H9 (cell line): ENCODE measurements around the gene LEF1. TPM values are rescaled to one million over a fixed set of nuclear protein-coding genes. Genes with fewer than 3 reads are reported as not detected.

Experiments
- DNase-seq: peaks from one replicate; pipeline ENCODE4 v3.0.0-alpha.2; 2017
- H2AFZ ChIP-seq: one replicate; pipeline ENCODE4 v1.6.1; 2013; ENCODE audit warnings: mild to moderate bottlenecking, low read length, control low read depth, moderate library complexity
- H2AK5ac ChIP-seq: 2 replicates; pipeline ENCODE4 v1.6.1; 2013; ENCODE audit warnings: low read length, control low read depth, mixed read lengths; ENCODE audit not compliant: insufficient read length
- H2BK120ac ChIP-seq: one replicate; pipeline ENCODE4 v1.6.1; 2013; ENCODE audit warnings: low read depth, mild to moderate bottlenecking, low read length, control low read depth, inconsistent platforms; ENCODE audit not compliant: poor library complexity, severe bottlenecking
- H2BK12ac ChIP-seq: 2 replicates; pipeline ENCODE4 v1.6.1; 2013; ENCODE audit warnings: low read length, control low read depth, mixed read lengths, low read depth; ENCODE audit not compliant: insufficient read length
- H2BK15ac ChIP-seq: 2 replicates; pipeline ENCODE4 v1.6.1; 2013; ENCODE audit warnings: low read depth, low read length, control low read depth
- H2BK20ac ChIP-seq: one replicate; pipeline ENCODE4 v1.6.1; 2013; ENCODE audit warnings: low read depth, mild to moderate bottlenecking, low read length, control low read depth, inconsistent platforms; ENCODE audit not compliant: poor library complexity, severe bottlenecking
- H2BK5ac ChIP-seq: 2 replicates; pipeline ENCODE4 v1.6.1; 2013; ENCODE audit warnings: low read length, control low read depth, mixed read lengths; ENCODE audit not compliant: insufficient read length
- H3K14ac ChIP-seq: 2 replicates; pipeline ENCODE4 v1.6.1; 2013; ENCODE audit warnings: low read length, control low read depth; ENCODE audit not compliant: insufficient read depth
- H3K18ac ChIP-seq: 2 replicates; pipeline ENCODE4 v1.6.1; 2013; ENCODE audit warnings: low read depth, mild to moderate bottlenecking, mixed read lengths, low read length, control low read depth; ENCODE audit not compliant: insufficient read length
- H3K23ac ChIP-seq: 2 replicates; pipeline ENCODE4 v1.6.1; 2013; ENCODE audit warnings: low read length, control low read depth, mixed read lengths, low read depth; ENCODE audit not compliant: insufficient read length
- H3K23me2 ChIP-seq: 2 replicates; pipeline ENCODE4 v1.6.1; 2013; ENCODE audit warnings: low read depth, mild to moderate bottlenecking, mixed read lengths, low read length, control low read depth; ENCODE audit not compliant: insufficient read length, poor library complexity, severe bottlenecking
- H3K27ac ChIP-seq: 2 replicates; pipeline ENCODE4 v1.5.1; 2013; ENCODE audit warnings: low read length, control low read depth, mixed read lengths, low read depth; ENCODE audit not compliant: insufficient read length
- H3K27me3 ChIP-seq: 2 replicates; pipeline ENCODE4 v1.6.1; 2013; ENCODE audit warnings: low read length, control low read depth, inconsistent platforms; ENCODE audit not compliant: insufficient read depth
- H3K4ac ChIP-seq: 2 replicates; pipeline ENCODE4 v1.6.1; 2013; ENCODE audit warnings: low read depth, mild to moderate bottlenecking, control low read depth, inconsistent platforms, low read length, moderate library complexity
- H3K4me1 ChIP-seq: 2 replicates; pipeline ENCODE4 v1.6.1; 2013; ENCODE audit warnings: low read length, control low read depth, inconsistent platforms; ENCODE audit not compliant: insufficient read depth
- H3K4me2 ChIP-seq: 2 replicates; pipeline ENCODE4 v1.6.1; 2013; ENCODE audit warnings: low read length, control low read depth, mixed read lengths; ENCODE audit not compliant: insufficient read length, insufficient read depth
- H3K56ac ChIP-seq: 2 replicates; pipeline ENCODE4 v1.6.1; 2013; ENCODE audit warnings: low read depth, mild to moderate bottlenecking, mixed read lengths, low read length, control low read depth; ENCODE audit not compliant: insufficient read length
- H3K79me1 ChIP-seq: 2 replicates; pipeline ENCODE4 v1.6.1; 2013; ENCODE audit warnings: low read depth, mild to moderate bottlenecking, moderate library complexity, low read length, control low read depth, inconsistent platforms; ENCODE audit not compliant: insufficient read depth, poor library complexity, severe bottlenecking
- H3K79me2 ChIP-seq: 2 replicates; pipeline ENCODE4 v1.6.1; 2013; ENCODE audit warnings: low read length, control low read depth, inconsistent platforms; ENCODE audit not compliant: insufficient read depth
- H3K9ac ChIP-seq: 2 replicates; pipeline ENCODE4 v1.6.1; 2013; ENCODE audit warnings: low read length, control low read depth, mixed read lengths; ENCODE audit not compliant: insufficient read length; ENCODE audit errors: extremely low read depth
- H3K9me3 ChIP-seq: one replicate; pipeline ENCODE4 v1.6.1; 2013; ENCODE audit warnings: low read depth, low read length, inconsistent platforms; ENCODE audit not compliant: control insufficient read depth
- H3T11ph ChIP-seq: one replicate; pipeline ENCODE4 v1.6.1; 2013; ENCODE audit warnings: mild to moderate bottlenecking, low read length, control low read depth, inconsistent platforms
- H4K20me1 ChIP-seq: one replicate; pipeline ENCODE4 v1.6.1; 2013; ENCODE audit not compliant: control insufficient read depth, insufficient read length, insufficient read depth
- H4K5ac ChIP-seq: 2 replicates; pipeline ENCODE4 v1.6.1; 2013; ENCODE audit warnings: low read depth, mild to moderate bottlenecking, mixed read lengths, low read length, control low read depth; ENCODE audit not compliant: insufficient read length
- H4K8ac ChIP-seq: replicated peaks from 2 replicates; pipeline ENCODE4 v1.6.1; 2013; ENCODE audit warnings: low read length, control low read depth, mixed read lengths, low read depth; ENCODE audit not compliant: insufficient read length
- H4K91ac ChIP-seq: 2 replicates; pipeline ENCODE4 v1.6.1; 2013; ENCODE audit warnings: low read depth, mild to moderate bottlenecking, moderate library complexity, mixed read lengths, low read length, control low read depth; ENCODE audit not compliant: insufficient read length
- H3K27ac Mint-ChIP-seq, 3 experiments: 2 replicates in 2 of 3; 3 replicates in 1 of 3; pipeline ENCODE4 v1.8.0; 2020 to 2021; ENCODE audit warnings: mixed read lengths in 3 of 3, mild to moderate bottlenecking in 1 of 3, moderate library complexity in 1 of 3
- H3K27me3 Mint-ChIP-seq: 2 replicates; pipeline ENCODE4 v1.8.0; 2021; ENCODE audit warnings: low read depth, mild to moderate bottlenecking, moderate library complexity, mixed read lengths
- H3K36me3 Mint-ChIP-seq, 3 experiments: 2 replicates in 2 of 3; 3 replicates in 1 of 3; pipeline ENCODE4 v1.8.0; 2020 to 2021; ENCODE audit warnings: low read depth in 3 of 3, mixed read lengths in 3 of 3; ENCODE audit not compliant: insufficient read depth in 1 of 3
- H3K4me1 Mint-ChIP-seq, 2 experiments: 2 replicates each; pipeline ENCODE4 v1.8.0; 2020; ENCODE audit warnings: mixed read lengths in 2 of 2
- H3K4me3 Mint-ChIP-seq, 2 experiments: 2 replicates in 1 of 2; 3 replicates in 1 of 2; pipeline ENCODE4 v1.8.0; 2020 to 2021; ENCODE audit warnings: mild to moderate bottlenecking in 2 of 2, mixed read lengths in 2 of 2, moderate library complexity in 1 of 2
- H3K9me3 Mint-ChIP-seq, 2 experiments: 2 replicates in 1 of 2; 3 replicates in 1 of 2; pipeline ENCODE4 v1.8.0; 2020; ENCODE audit warnings: mild to moderate bottlenecking in 2 of 2, mixed read lengths in 2 of 2, moderate library complexity in 1 of 2
- WGBS: extraction: QIAGEN DNeasy Blood & Tissue Kit; methylation state at CpG from one replicate; pipeline ENCODE4 v1.1.7; 2013; ENCODE audit warnings: missing lambda C conversion rate, low lambda C conversion rate, mixed read lengths; ENCODE audit not compliant: insufficient read length; ENCODE audit errors: extremely low coverage; 5-methylcytosine and 5-hydroxymethylcytosine counted together
- total RNA-seq: library from RNA; stranded (reverse); gene quantifications from 2 replicates; pipeline ENCODE4 v1.2.1, GENCODE V29; 2021
- TF ChIP-seq, protein P1 (sequence below): fragments of 200-600 bp; sonication (generic); conservative IDR thresholded peaks from 3 replicates; pipeline ENCODE4 v1.8.0; 2021; ENCODE audit warnings: antibody characterized with exemption, mild to moderate bottlenecking

LEF1 gene
- total RNA-seq, 1 experiment from 2014 or later: 2.5 TPM

DNA sequence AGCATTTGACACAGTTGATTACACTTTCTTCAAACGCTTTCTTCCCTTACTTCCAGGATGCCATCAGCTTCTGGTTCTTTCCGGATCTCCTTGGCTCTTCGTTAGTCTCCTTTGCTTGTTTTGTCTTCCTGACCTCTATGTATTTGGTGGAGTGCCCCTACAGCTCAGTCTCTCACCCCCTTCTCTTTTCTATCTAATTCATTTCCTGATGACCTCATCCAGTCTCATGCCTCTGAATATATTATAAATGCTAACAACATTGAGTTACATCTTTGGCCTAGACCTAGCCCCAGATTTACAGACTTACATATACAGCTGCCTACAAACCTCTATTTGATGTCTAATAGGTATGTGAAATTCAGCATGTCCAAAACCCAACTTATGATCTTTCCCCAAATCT, 16.5 kb upstream of the LEF1 start:
- H4K20me1 ChIP-seq: no peaks in the 10 kb centered on the region
- H3K27ac ChIP-seq: no peak overlapping the region
- no peak overlapping the region for H2BK20ac ChIP-seq
- H3K23me2 ChIP-seq: no peaks in the 10 kb centered on the region
- no peaks in the 10 kb centered on the region for H3K9me3 Mint-ChIP-seq
- no peaks in the 10 kb centered on the region for H3K36me3 Mint-ChIP-seq
- no peak overlapping the region for H3K56ac ChIP-seq
- H3K27ac Mint-ChIP-seq: no peak overlapping the region
- no peaks in the 10 kb centered on the region for H3K79me1 ChIP-seq
- DNase-seq: no peak
- no peak overlapping the region for H3T11ph ChIP-seq
- H3K23ac ChIP-seq: no peak overlapping the region
- H3K4me3 Mint-ChIP-seq: no peak overlapping the region
- no peak overlapping the region for H3K4me2 ChIP-seq
- no peak overlapping the region for H2BK12ac ChIP-seq
- H2BK15ac ChIP-seq: no peak overlapping the region
- no peak overlapping the region for H4K5ac ChIP-seq
- WGBS: no CpG with 5 or more reads among the region's 3 CpGs
- H2BK5ac ChIP-seq: no peak overlapping the region
- no peaks in the 10 kb centered on the region for H3K4me1 ChIP-seq
- H3K27me3 ChIP-seq: no peaks in the 10 kb centered on the region
- no peaks in the 10 kb centered on the region for H3K79me2 ChIP-seq
- no peak overlapping the region for H2BK120ac ChIP-seq
- no peak overlapping the region for H2AFZ ChIP-seq
- no peaks in the 10 kb centered on the region for H3K9me3 ChIP-seq
- H4K91ac ChIP-seq: no peak overlapping the region
- peaks cover 11 to 17% of the 10 kb centered on the region in 2 experiments for H3K4me1 Mint-ChIP-seq
- H3K27me3 Mint-ChIP-seq: peaks cover 91% of the 10 kb centered on the region
- TF ChIP-seq, protein P1, sequence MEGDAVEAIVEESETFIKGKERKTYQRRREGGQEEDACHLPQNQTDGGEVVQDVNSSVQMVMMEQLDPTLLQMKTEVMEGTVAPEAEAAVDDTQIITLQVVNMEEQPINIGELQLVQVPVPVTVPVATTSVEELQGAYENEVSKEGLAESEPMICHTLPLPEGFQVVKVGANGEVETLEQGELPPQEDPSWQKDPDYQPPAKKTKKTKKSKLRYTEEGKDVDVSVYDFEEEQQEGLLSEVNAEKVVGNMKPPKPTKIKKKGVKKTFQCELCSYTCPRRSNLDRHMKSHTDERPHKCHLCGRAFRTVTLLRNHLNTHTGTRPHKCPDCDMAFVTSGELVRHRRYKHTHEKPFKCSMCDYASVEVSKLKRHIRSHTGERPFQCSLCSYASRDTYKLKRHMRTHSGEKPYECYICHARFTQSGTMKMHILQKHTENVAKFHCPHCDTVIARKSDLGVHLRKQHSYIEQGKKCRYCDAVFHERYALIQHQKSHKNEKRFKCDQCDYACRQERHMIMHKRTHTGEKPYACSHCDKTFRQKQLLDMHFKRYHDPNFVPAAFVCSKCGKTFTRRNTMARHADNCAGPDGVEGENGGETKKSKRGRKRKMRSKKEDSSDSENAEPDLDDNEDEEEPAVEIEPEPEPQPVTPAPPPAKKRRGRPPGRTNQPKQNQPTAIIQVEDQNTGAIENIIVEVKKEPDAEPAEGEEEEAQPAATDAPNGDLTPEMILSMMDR: no peak
- no peak overlapping the region for H4K8ac ChIP-seq
- H3K4ac ChIP-seq: no peak overlapping the region
- H3K14ac ChIP-seq: no peak overlapping the region
- no peak overlapping the region for H3K9ac ChIP-seq
- no peak overlapping the region for H2AK5ac ChIP-seq
- H3K18ac ChIP-seq: no peak overlapping the region
